Measurements from ENCODE around the gene DNALI1. TPM values are rescaled to one million over a fixed set of nuclear protein-coding genes. Genes with fewer than 3 reads are reported as not detected.
"Not testable (repeated sequence)": the region's sequence is repeated elsewhere in the genome, so short reads cannot be mapped to it uniquely, and the experiment has no call there.

DNALI1 gene
- total and polyA plus RNA-seq, 7 donors = 0.82 to 2.1 (median 1.2) TPM

- peaks cover 14% of the 10 kb centered on the region for H3K4me1 ChIP-seq
- H3K9me3 ChIP-seq = no peaks in the 10 kb centered on the region
- ATAC-seq = peak in 1 of 4 donors; percentile 14
- intact Hi-C loops (cut with DNase I) = no loop called here
- TF ChIP-seq CTCF (IDR thresholded peaks at IDR 0.05) = no peak
- H3K27ac ChIP-seq = peak overlapping the region; percentile 96
- no peak for DNase-seq
- no peaks in the 10 kb centered on the region for H3K27me3 ChIP-seq (ENCODE audit: insufficient read depth in 3 of 3, low read length in 2 of 3)
- 71 to 74% (median 71%) methylated on average over 18 of the region's 18 CpGs for WGBS, 3 donors
- peaks cover 0 to 30% of the 10 kb centered on the region in 2 donors for H3K36me3 ChIP-seq (ENCODE audit: insufficient read depth in 1 of 2, low read depth in 1 of 2)
- H3K4me3 ChIP-seq = peak overlapping the region; percentile 91
Observed at GRCh38 chr1:37515185-37516034, 41.3 kb upstream of the DNALI1 start.

GRCh38 chr1:37517569-37517968 lies 39.2 kb upstream of the DNALI1 start:
- Histone ChIP-seq H3K27ac (no peak overlapping the region), H3K27me3 (ENCODE audit: insufficient read depth in 3 of 3, low read length in 2 of 3) (no peaks in the 10 kb centered on the region), H3K4me1 (peaks cover 14% of the 10 kb centered on the region), H3K9me3 (no peaks in the 10 kb centered on the region), H3K4me3 (no peak overlapping the region), H3K36me3 (ENCODE audit: insufficient read depth in 1 of 2, low read depth in 1 of 2) (peaks cover 0 to 8% of the 10 kb centered on the region in 2 donors)
- DNase-seq = no peak
- TF ChIP-seq CTCF (IDR thresholded peaks at IDR 0.05) = no peak
- ATAC-seq = no peak
- 91 to 100% (median 92%) methylated on average over 1 of the region's 1 CpG for WGBS, 3 donors
- intact Hi-C loops (cut with DNase I) = no loop called here

GRCh38 chr1:37518241-37518640 lies 38.5 kb upstream of the DNALI1 start:
- peaks cover 13% of the 10 kb centered on the region for H3K4me1 ChIP-seq
- H3K27me3 ChIP-seq (ENCODE audit: insufficient read depth in 3 of 3, low read length in 2 of 3); H3K36me3 ChIP-seq (ENCODE audit: insufficient read depth in 1 of 2, low read depth in 1 of 2); H3K27ac ChIP-seq; H3K4me3 ChIP-seq; DNase-seq; ATAC-seq; intact Hi-C loops (cut with DNase I); H3K9me3 ChIP-seq: not testable (repeated sequence)
- WGBS, 3 donors = 88 to 98% (median 88%) methylated on average over 9 to 26 of the region's 31 CpGs

GRCh38 chr1:37518929-37519328 lies 37.8 kb upstream of the DNALI1 start:
- ATAC-seq; H3K36me3 ChIP-seq (ENCODE audit: insufficient read depth in 1 of 2, low read depth in 1 of 2); intact Hi-C loops (cut with DNase I); H3K27ac ChIP-seq; H3K4me1 ChIP-seq; H3K27me3 ChIP-seq (ENCODE audit: insufficient read depth in 3 of 3, low read length in 2 of 3); H3K9me3 ChIP-seq; DNase-seq: not testable (repeated sequence)
- 44 to 47% (median 44%) methylated on average over 15 of the region's 15 CpGs for WGBS, 3 donors
- peak overlapping the region; percentile 18 for H3K4me3 ChIP-seq

- no peak overlapping the region for H3K27ac ChIP-seq
- H3K27me3 ChIP-seq (ENCODE audit: insufficient read depth in 3 of 3, low read length in 2 of 3) = no peaks in the 10 kb centered on the region
- no peak for ATAC-seq
- intact Hi-C loops (cut with DNase I) = no loop called here
- H3K36me3 ChIP-seq (ENCODE audit: insufficient read depth in 1 of 2, low read depth in 1 of 2) = no peaks in the 10 kb centered on the region
- no peak for TF ChIP-seq CTCF (IDR thresholded peaks at IDR 0.05)
- no peak overlapping the region for H3K4me3 ChIP-seq
- H3K4me1 ChIP-seq = peaks cover 7% of the 10 kb centered on the region
- no peak for DNase-seq
- no peaks in the 10 kb centered on the region for H3K9me3 ChIP-seq
Observed at GRCh38 chr1:37519613-37520012, 37.1 kb upstream of the DNALI1 start.

GRCh38 chr1:37529888-37530287 lies 26.9 kb upstream of the DNALI1 start:
- H3K27me3 ChIP-seq (ENCODE audit: insufficient read depth in 3 of 3, low read length in 2 of 3); DNase-seq; intact Hi-C loops (cut with DNase I); ATAC-seq; H3K36me3 ChIP-seq (ENCODE audit: insufficient read depth in 1 of 2, low read depth in 1 of 2); H3K9me3 ChIP-seq; H3K27ac ChIP-seq; H3K4me3 ChIP-seq: not testable (repeated sequence)
- 74 to 95% (median 91%) methylated on average over 1 of the region's 1 CpG for WGBS, 3 donors
- peaks cover 17% of the 10 kb centered on the region for H3K4me1 ChIP-seq

- DNase-seq; intact Hi-C loops (cut with DNase I); H3K27me3 ChIP-seq (ENCODE audit: insufficient read depth in 3 of 3, low read length in 2 of 3); ATAC-seq; H3K9me3 ChIP-seq; H3K4me3 ChIP-seq; H3K27ac ChIP-seq: not testable (repeated sequence)
- 94 to 99% (median 95%) methylated on average over 4 of the region's 4 CpGs for WGBS, 3 donors
- H3K4me1 ChIP-seq = peaks cover 18% of the 10 kb centered on the region
- peaks cover 2 to 21% of the 10 kb centered on the region in 2 donors for H3K36me3 ChIP-seq (ENCODE audit: insufficient read depth in 1 of 2, low read depth in 1 of 2)
Observed at GRCh38 chr1:37532418-37533156, 24.2 kb upstream of the DNALI1 start.

All from psoas muscle (tissue), 8 donors.